Mucosa of descending colon (tissue), 3 donors: ENCODE measurements around the gene TMEM117. TPM values are rescaled to one million over a fixed set of nuclear protein-coding genes. Genes with fewer than 3 reads are reported as not detected.
"Not testable (repeated sequence)": the region's sequence is repeated elsewhere in the genome, so short reads cannot be mapped to it uniquely, and the experiment has no call there.

Experiments used
- ATAC-seq: fragments of 200-7000 bp; cut with Tn5 transposase; one replicate; pipeline ENCODE4 v1.9.1; 2020; ENCODE audit warnings: mild to moderate bottlenecking, moderate library complexity
- DNase-seq, 3 donors: peaks; one replicate each; pipeline ENCODE4 v3.0.0-alpha.2; 2020
- H3K36me3 ChIP-seq: fragments of 200-600 bp; one replicate; pipeline ENCODE4 v1.8.0; 2021; ENCODE audit warnings: low read depth, mild to moderate bottlenecking
- H3K4me1 ChIP-seq: fragments of 200-600 bp; one replicate; pipeline ENCODE4 v1.8.0; 2021; ENCODE audit warnings: low read depth, mild to moderate bottlenecking
- H3K4me3 ChIP-seq: fragments of 200-600 bp; one replicate; pipeline ENCODE4 v1.8.0; 2021; ENCODE audit warnings: mild to moderate bottlenecking
- H3K9me3 ChIP-seq: fragments of 200-600 bp; one replicate; pipeline ENCODE4 v1.8.0; 2021; ENCODE audit warnings: mild to moderate bottlenecking
- intact Hi-C, 2 donors: fragments of 100-400 bp; cut with DNase I in 1 of 2; cut with micrococcal nuclease in 1 of 2; formaldehyde crosslinking; loops; one replicate each; pipeline versions ENCODE4 v1.11.0 to v1.11.1; 2022; cut with DNase I, micrococcal nuclease
- total RNA-seq, 3 donors: library from RNA; stranded (reverse); fragmentation: NEBNext Ultra II Directional in 2 of 3; extraction: Animal tissue kit (Norgen Biotek cat#: 25700) in 2 of 3; gene quantifications; one replicate each; pipeline versions ENCODE4 v1.2.1 to v1.2.4, GENCODE V29; 2021 to 2023
- TF ChIP-seq, protein P1 (sequence below): fragments of 200-600 bp; IDR thresholded peaks from one replicate; pipeline ENCODE4 v1.8.0; 2022; ENCODE audit warnings: antibody characterized with exemption, mild to moderate bottlenecking
- donor health status: DM: no; HTN: no; CAD: no; lungs with moderate emphysema.
- donor health status: DM: no; HTN: no; CAD: no.
- donor health status: DM: no; HTN: yes; CAD: no.

TMEM117 gene
- total RNA-seq, 3 donors from 2014 or later = 10.1 to 15.2 (median 12.3) TPM

DNA sequence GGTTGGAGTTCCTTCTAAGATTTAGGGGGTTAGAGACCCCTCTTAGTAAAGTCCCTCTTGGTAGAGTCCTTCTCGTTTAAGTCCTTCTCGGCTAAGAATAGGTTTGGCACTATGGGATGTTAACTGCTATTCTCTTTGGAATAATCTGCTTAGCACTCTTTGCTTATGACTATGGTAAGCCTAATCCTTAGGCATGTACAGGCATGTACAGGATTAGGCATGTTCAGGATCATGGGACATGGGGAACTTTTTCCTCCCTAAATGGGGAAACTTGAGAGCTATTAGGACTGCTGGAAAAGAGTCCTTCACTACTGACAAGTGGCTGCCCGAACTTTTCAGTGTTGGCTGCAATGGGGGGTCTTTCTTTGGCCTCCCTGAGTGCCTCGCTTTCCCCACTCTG, 193.3 kb downstream of the TMEM117 start:
- DNase-seq = no peak
- TF ChIP-seq, protein P1, sequence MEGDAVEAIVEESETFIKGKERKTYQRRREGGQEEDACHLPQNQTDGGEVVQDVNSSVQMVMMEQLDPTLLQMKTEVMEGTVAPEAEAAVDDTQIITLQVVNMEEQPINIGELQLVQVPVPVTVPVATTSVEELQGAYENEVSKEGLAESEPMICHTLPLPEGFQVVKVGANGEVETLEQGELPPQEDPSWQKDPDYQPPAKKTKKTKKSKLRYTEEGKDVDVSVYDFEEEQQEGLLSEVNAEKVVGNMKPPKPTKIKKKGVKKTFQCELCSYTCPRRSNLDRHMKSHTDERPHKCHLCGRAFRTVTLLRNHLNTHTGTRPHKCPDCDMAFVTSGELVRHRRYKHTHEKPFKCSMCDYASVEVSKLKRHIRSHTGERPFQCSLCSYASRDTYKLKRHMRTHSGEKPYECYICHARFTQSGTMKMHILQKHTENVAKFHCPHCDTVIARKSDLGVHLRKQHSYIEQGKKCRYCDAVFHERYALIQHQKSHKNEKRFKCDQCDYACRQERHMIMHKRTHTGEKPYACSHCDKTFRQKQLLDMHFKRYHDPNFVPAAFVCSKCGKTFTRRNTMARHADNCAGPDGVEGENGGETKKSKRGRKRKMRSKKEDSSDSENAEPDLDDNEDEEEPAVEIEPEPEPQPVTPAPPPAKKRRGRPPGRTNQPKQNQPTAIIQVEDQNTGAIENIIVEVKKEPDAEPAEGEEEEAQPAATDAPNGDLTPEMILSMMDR = no peak

DNA sequence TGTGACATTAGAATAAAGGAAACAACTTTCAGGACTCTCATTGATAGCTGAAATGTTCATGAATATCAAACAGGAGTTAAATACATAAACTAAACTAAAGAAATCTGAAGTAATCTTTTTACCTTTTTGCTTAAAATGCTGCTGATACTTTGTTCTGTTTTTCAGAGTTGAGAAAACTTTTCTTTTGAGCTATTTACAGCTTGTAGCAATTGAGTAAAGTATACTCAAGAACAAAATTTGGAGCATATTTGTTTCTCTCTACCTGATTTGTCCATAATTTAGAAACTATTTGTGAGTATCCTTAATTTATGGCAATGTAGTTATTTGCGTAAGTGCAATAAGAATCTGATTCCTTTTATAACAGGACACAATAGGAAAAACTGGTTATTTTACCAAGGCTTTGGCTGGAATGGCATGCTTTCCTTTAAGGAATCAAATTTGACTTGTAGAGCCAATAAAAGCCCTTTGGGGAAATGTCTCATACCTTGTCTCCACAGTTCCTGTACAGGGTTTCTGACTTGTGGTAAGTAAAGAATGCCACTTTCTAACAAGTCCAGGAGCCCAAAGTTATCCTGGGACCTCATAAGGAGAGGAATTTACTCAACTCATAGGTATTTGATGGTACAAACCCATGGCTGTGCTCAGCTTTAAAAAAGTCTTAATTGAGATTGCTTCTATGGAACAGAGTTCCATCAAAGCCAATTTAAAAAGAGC, 195.7 kb downstream of the TMEM117 start:
- no peak for ATAC-seq
- intact Hi-C loops = no loop called here
- TF ChIP-seq, protein P1 = no peak

More for the DNA sequence above, 193.3 kb downstream of the TMEM117 start:
- no peak overlapping the region for H3K4me3 ChIP-seq
- intact Hi-C loops = no loop called here
- ATAC-seq = no peak
- peaks cover 14% of the 10 kb centered on the region for H3K9me3 ChIP-seq
- no peaks in the 10 kb centered on the region for H3K36me3 ChIP-seq
- no peaks in the 10 kb centered on the region for H3K4me1 ChIP-seq

DNA sequence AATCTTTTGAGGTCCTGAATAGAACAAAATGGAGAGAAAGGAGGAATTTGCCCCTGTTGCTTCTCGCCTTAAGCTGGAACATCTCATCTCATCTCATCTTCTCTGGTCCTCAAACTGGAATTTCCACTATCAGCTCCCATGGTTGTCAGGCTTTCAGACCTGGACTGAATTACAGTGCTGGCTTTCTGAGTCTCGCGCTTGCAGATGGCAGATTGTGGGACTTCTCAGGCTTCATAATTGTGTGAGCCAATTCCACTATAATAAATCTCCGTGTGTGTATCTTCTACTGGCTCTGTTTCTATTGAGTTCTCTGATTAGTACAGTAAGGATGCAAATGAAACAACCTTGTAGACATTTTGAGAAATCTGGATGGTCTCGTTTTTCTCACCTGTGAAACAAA, 199.0 kb downstream of the TMEM117 start:
- TF ChIP-seq, protein P1 = no peak
- intact Hi-C loops = no loop called here

More for the DNA sequence above, 195.7 kb downstream of the TMEM117 start:
- H3K4me1 ChIP-seq = no peaks in the 10 kb centered on the region
- no peak for DNase-seq
- no peak overlapping the region for H3K4me3 ChIP-seq
- H3K36me3 ChIP-seq = no peaks in the 10 kb centered on the region
- peaks cover 14% of the 10 kb centered on the region for H3K9me3 ChIP-seq

DNA sequence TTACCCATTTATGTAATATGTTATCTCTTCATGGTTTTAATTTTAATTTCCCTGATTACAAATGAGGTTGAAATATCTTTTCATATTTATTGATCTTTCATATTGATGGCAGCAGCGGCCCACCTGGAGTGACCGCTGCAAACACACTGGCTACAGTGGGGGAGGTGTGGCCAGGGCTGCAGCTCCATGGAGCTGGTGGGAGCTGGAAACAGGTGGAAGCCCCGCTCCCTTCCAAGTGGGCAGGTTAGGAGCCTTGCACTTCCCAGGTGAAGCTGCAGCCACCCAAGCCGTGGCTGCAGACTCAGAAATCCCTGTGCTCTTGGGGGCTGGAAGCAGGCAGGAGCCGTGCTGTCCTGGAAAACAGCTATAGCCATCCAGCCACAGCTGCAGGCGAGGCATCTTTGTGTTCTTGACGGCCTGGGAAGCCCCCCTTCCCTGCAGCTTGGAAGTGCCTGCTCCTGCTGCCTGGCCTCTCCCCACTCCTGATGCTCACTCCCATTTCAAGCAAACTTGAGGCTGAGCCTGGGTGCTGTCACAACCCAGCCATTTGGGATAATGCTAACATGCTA, 201.1 kb downstream of the TMEM117 start:
- DNase-seq (no peak), ATAC-seq (no peak)
- Histone ChIP-seq H3K4me3 (no peak overlapping the region), H3K4me1 (no peaks in the 10 kb centered on the region), H3K36me3 (no peaks in the 10 kb centered on the region), H3K9me3 (no peaks in the 10 kb centered on the region)
- intact Hi-C loops = no loop called here
- TF ChIP-seq, protein P1 = no peak

More for the DNA sequence above, 199.0 kb downstream of the TMEM117 start:
- Histone ChIP-seq H3K36me3 (no peaks in the 10 kb centered on the region), H3K4me3 (no peak overlapping the region), H3K4me1 (no peaks in the 10 kb centered on the region), H3K9me3 (peaks cover 14% of the 10 kb centered on the region)
- DNase-seq = no peak
- ATAC-seq = no peak

DNA sequence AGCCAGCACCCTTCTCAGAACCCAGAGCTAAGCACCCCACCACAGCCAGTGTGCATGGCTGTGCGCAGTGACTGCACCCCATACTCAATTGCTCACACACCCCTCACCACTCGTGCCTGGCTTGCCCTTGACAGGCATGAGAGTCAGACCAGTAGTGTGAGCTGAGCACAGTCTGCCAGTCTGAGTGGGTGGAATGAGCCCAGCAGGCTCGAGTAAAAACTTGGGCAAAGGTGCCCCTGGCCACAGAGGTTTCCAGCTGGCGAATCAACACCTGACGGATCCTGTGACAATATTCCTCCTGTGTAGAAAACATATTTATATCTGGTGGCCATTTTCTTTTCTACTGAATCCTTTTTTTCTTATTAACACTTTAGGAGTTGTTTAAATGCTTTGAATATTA, 202.5 kb downstream of the TMEM117 start:
- H3K36me3 ChIP-seq = no peaks in the 10 kb centered on the region
- no peak for ATAC-seq
- DNase-seq = no peak
- TF ChIP-seq, protein P1 = no peak
- no peaks in the 10 kb centered on the region for H3K9me3 ChIP-seq
- intact Hi-C loops = no loop called here
- H3K4me1 ChIP-seq = no peaks in the 10 kb centered on the region
- H3K4me3 ChIP-seq = no peak overlapping the region

DNA sequence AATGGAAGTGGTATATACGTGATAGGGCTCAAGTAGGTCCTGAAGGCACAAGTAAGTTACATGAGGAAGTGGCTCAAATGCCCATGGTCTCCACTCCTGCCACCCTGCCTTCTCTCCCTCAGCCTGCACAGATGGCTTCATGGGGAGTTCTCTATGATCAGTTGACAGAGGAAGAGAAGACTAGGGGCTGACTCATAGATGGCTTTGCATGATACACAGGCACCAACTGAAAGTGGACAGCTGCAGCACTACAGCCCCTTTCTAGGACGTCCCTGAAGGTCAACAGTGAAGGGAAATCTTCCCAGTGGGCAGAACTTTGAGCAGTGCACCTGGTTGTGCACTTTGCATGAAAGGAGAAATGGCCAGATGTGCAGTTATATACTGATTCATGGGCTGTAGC, 208.6 kb downstream of the TMEM117 start:
- H3K4me1 ChIP-seq, DNase-seq, H3K36me3 ChIP-seq, intact Hi-C loops, H3K4me3 ChIP-seq, ATAC-seq, H3K9me3 ChIP-seq: not testable (repeated sequence)
